Limb (tissue), 2 donors: ENCODE data around the gene MGAT5.

Source experiments
- DNase-seq, 2 donors: peaks; one replicate each; pipeline ENCODE4 v3.0.0-alpha.2; 2016; ENCODE audit errors: extremely low spot score in 2 of 2

The MGAT5 gene

DNA sequence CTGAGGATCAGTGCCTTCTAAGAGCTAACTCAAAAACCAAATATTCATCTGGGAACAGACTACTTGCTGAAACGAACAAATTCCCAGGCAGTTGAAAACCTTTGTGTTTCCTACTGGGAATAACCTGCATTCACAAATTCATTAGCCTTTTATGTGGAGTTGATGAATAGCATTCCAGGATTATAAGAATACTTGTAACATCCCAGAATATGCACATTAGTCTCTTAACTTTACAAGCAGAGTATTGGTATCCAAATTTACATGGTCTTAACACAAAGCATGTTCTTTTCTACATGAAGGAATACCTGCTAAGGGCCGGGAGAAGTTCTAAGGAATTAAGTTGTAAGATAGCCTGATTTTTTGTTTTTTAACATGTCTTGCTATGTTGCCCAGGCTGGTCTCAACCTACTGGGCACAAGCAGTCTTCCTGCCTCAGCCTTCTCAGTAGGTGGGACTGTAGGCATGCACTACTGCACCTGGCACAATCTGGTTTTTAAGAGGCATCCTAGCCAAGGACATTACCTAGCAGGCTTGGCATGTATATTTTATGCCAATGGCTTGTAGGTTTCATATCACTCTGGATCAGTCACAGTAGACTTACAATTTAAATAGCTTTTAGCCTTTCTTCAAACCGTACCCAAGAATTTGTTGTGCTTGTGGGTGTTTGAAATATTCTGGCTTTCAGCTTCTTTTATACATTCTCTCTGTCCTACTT, 50.7 kb downstream of the MGAT5 start:
- no peak for DNase-seq

DNA sequence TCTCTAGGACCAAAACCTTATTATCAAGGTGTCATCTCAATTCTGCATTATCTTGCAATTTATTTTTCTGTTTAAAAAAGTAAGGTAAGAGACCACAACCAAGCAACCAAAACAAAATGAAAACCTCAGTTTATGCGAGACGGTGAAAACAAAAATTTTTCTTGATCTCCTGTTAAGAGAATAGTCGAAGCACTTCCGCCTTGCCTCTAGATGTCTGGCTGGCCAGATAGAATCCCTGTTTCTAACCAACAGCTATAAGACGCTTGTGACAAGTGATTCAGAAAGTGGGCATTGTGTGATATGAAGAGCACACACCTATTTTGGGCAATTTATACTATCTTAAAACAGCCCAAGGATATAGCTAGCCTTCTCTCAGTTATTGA, 51.2 kb downstream of the MGAT5 start:
- no peak for DNase-seq

GRCh38 chr2:134306521-134306920, 52.6 kb downstream of the MGAT5 start:
- no peak for DNase-seq

GRCh38 chr2:134307334-134307733, 53.5 kb downstream of the MGAT5 start:
- DNase-seq, result no peak

GRCh38 chr2:134308474-134309385, 54.9 kb downstream of the MGAT5 start:
- no peak for DNase-seq

GRCh38 chr2:134310107-134311079, 56.5 kb downstream of the MGAT5 start:
- DNase-seq, result no peak

DNA sequence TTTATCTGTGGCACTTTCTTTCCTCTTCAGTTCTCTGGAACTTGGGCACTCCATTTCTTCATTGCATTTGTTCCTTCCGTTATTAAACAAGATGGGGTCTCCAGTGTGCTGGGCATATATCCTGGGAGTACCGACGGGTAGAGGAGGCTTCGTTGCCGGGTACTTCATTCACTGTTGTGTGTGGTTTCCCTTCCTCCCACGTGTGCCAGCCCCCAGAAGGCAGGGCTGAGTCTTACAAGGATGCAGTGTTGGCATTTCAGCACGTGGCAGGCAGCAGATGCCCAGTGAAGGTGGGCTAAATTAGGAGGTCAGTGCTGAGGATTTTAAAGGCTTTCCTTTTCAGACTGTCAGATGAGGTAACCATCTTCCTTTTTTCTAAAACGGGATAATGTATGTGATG, 58.6 kb downstream of the MGAT5 start:
- DNase-seq, result no peak

- DNase-seq, result no peak
These were observed 60.3 kb downstream of the MGAT5 start for GRCh38 chr2:134314202-134314601.

- peak; percentile 42 to 67 for DNase-seq
These were observed 61.0 kb downstream of the MGAT5 start for GRCh38 chr2:134314681-134315368.

- no peak for DNase-seq
These were observed 61.6 kb downstream of the MGAT5 start for GRCh38 chr2:134315471-134315870.

- DNase-seq, result no peak
These were observed 65.9 kb downstream of the MGAT5 start for GRCh38 chr2:134319596-134320254.

DNA sequence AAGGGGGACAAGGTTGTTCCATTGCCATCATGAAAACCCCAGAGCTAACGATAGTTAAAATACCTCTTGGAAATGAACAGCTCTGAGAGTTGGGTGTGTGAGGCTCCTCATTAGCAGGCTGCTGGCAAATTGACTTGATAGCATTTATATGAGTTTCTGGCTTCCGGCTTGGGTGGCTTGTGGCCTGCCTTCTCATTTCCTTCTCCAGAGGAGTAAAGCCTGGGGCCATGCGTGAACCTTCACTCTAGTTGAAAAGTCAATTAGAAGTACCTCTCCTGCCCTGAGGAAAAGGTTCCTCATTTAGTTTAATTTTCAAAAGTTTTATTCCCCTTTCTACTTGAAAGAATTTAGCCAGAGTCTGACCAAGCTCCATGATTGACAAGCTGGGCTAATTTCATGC, 67.1 kb downstream of the MGAT5 start:
- DNase-seq, result no peak

DNA sequence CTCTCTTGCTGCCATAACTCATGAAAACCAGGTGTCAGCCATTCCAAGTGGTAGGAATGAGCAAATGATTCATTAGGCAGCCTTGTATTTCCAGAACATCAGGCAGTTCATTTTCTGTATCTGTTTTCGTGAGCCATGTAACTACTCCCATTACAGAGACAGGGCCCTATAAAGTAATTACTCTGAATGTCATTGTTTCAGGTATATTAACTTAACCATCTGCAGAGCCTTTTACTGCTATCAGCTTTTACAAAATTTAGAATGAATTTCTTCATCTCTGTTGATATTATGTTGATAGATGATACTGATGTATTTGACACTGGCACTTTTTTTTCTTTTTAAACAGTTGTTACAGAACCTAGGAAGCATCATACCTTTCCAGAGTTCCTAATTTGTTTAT, 69.9 kb downstream of the MGAT5 start:
- no peak for DNase-seq

DNA sequence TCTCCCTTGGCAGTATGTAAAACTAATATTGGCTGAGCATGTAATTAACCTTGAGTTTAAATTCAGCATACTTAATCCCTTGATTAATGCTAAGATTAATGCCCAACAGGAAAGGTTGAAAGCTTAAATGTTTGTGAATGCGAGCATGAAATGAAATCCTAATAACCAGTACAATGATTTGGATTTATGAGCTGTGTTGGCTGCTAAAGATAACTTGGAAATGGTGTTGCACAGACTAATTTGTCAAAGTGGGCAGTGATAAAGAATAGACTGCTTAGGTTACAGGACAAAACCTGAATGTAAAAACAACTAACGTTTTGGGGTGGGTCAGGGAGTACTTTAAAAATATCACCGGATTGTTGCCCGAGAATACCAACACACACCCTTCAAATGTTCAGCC, 70.6 kb downstream of the MGAT5 start:
- no peak for DNase-seq

DNA sequence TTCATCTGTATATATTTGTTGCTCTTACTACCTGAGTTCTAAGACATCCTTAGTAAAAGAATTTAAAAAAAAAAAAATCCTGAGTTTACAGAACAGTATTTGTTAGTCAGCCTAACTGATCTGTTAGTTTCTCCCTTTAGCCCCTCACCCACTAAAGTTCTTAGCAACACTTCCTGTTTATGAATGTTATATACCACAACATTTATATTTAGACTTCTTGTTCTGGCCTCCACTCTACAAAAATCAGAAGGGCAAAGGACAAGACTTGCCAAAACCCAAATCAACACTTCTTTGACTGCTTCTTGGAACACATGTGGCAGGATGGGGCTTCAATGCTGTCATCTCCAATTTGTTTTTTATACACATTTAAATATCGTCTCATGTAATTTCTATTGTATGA, 71.1 kb downstream of the MGAT5 start:
- DNase-seq, result no peak

DNA sequence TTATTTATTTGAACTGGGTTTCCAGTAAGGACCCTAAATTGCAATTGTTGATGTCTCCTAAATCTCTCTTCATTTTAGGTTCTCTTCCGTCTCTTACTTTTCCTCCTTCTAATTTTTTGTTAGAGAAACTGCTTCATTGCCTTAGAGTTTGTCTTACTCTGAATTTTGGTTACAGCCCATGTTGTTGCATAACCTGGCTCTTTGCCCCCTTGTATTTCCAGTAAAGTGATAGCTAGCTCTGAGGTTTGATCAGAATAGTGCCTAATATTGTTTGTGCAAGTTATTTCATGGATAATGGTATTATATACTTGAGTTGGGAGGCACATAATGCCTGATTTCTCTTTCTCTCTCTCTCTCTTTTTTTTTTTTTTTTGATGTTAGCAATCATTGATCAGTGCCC, 71.8 kb downstream of the MGAT5 start:
- no peak for DNase-seq

DNA sequence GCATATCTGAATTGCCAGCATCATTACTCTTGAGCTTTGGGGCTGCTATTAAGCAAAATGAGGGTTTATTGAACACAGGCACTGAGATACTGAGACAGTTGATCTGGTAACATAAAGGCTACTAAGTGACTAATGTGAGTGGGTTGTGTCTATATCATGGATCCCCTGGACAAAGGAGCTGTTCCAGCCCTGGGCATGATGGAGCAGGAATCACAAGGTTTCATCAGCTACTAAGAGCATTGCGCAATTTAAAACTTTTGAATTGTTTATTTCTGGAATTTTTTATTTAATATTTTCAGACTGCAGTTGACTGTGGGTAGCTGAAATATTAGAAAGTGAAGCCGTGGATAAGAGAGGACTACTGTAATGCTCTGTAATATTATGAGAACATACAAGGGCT, 73.5 kb downstream of the MGAT5 start:
- DNase-seq, result no peak

- DNase-seq, result no peak
These were observed 77.2 kb downstream of the MGAT5 start for GRCh38 chr2:134331081-134331480.

GRCh38 chr2:134333646-134334189, 79.8 kb downstream of the MGAT5 start:
- no peak for DNase-seq
